GM23248 (cell line): ENCODE data around the gene COPS6. TPM values are rescaled to one million over a fixed set of nuclear protein-coding genes. Genes with fewer than 3 reads are reported as not detected.

ENCODE experiments used
- DNase-seq: peaks from one replicate; pipeline ENCODE4 v3.0.0-alpha.2; 2015
- H2AFZ ChIP-seq: fragments of 200-600 bp; sonication (generic); 2 replicates; pipeline ENCODE4 v1.6.1; 2016; ENCODE audit warnings: antibody characterized with exemption
- H3F3A ChIP-seq: fragments of 200-600 bp; sonication (generic); 2 replicates; pipeline ENCODE4 v1.6.1; 2016; ENCODE audit warnings: mild to moderate bottlenecking, antibody characterized with exemption, mixed run types; ENCODE audit not compliant: insufficient read depth
- H3K27ac ChIP-seq: fragments of 200-600 bp; sonication (generic); 2 replicates; pipeline ENCODE4 v1.5.1; 2016; ENCODE audit warnings: mild to moderate bottlenecking
- H3K27me3 ChIP-seq: fragments of 200-600 bp; sonication (generic); replicated peaks from 2 replicates; pipeline ENCODE4 v1.6.1; 2016; ENCODE audit warnings: mild to moderate bottlenecking; ENCODE audit not compliant: insufficient read depth
- H3K36me3 ChIP-seq: fragments of 200-600 bp; sonication (generic); 2 replicates; pipeline ENCODE4 v1.6.1; 2016; ENCODE audit warnings: low read depth, mild to moderate bottlenecking
- H3K4me1 ChIP-seq: fragments of 200-600 bp; sonication (generic); 2 replicates; pipeline ENCODE4 v1.6.1; 2016; ENCODE audit warnings: mild to moderate bottlenecking; ENCODE audit not compliant: insufficient read depth
- H3K4me2 ChIP-seq: fragments of 200-600 bp; sonication (generic); one replicate; pipeline ENCODE4 v1.6.1; 2016; ENCODE audit warnings: mild to moderate bottlenecking; ENCODE audit not compliant: unreplicated experiment
- H3K4me3 ChIP-seq: fragments of 200-600 bp; sonication (generic); 2 replicates; pipeline ENCODE4 v1.5.1; 2016; ENCODE audit warnings: mild to moderate bottlenecking
- H3K79me2 ChIP-seq: fragments of 200-600 bp; sonication (generic); 2 replicates; pipeline ENCODE4 v1.6.1; 2016; ENCODE audit warnings: mild to moderate bottlenecking; ENCODE audit not compliant: insufficient read depth
- H3K9ac ChIP-seq: fragments of 200-600 bp; sonication (generic); 2 replicates; pipeline ENCODE4 v1.6.1; 2016; ENCODE audit warnings: mild to moderate bottlenecking
- H3K9me2 ChIP-seq: fragments of 200-600 bp; sonication (generic); 2 replicates; pipeline ENCODE4 v1.6.1; 2016; ENCODE audit warnings: mixed run types, mild to moderate bottlenecking, moderate library complexity; ENCODE audit not compliant: insufficient read depth
- H3K9me3 ChIP-seq: fragments of 200-600 bp; sonication (generic); one replicate; pipeline ENCODE4 v1.6.1; 2017; ENCODE audit warnings: low read depth
- H4K20me1 ChIP-seq: fragments of 200-600 bp; sonication (generic); 2 replicates; pipeline ENCODE4 v1.6.0; 2016; ENCODE audit not compliant: insufficient read depth
- EZH2 ChIP-seq: fragments of 200-600 bp; sonication (generic); IDR thresholded peaks from 2 replicates; pipeline ENCODE4 v1.6.1; 2018; ENCODE audit warnings: antibody characterized with exemption, mild to moderate bottlenecking; ENCODE audit not compliant: insufficient read depth, poor library complexity, severe bottlenecking
- EZH2phosphoT487 ChIP-seq: fragments of 200-600 bp; sonication (generic); IDR thresholded peaks from 2 replicates; pipeline ENCODE4 v1.6.1; 2018; ENCODE audit warnings: antibody characterized with exemption, moderate library complexity, mild to moderate bottlenecking, low read depth; ENCODE audit not compliant: insufficient read depth
- WGBS, 2 experiments: methylation state at CpG; one replicate each; pipeline ENCODE4 v1.1.6; 2015 to 2017; ENCODE audit warnings: low lambda C conversion rate in 2 of 2, low coverage in 1 of 2; ENCODE audit errors: missing lambda C conversion rate in 2 of 2; 5-methylcytosine and 5-hydroxymethylcytosine counted together
- in situ Hi-C: fragments of 300-500 bp; cut with MboI; formaldehyde crosslinking; loops from 2 replicates; pipeline ENCODE4 v1.15.0; 2020
- microRNA counts: library from miRNA; unstranded; fragments of <30 nt; microRNA quantifications from one replicate; lab custom pipeline; 2016
- microRNA-seq: library from miRNA; unstranded; fragments of <30 nt; microRNA quantifications from one replicate; pipeline ENCODE4, GENCODE V29; 2016; ENCODE audit warnings: borderline number of aligned reads
- polyA plus RNA-seq: library from polyadenylated mRNA; unstranded; fragments of >200 nt; fragmentation: Nextera tagmentation; extraction: Ambion mirVana; gene quantifications from 2 replicates; pipeline ENCODE4 v1.2.1, GENCODE V29; 2016
- small RNA-seq: library from RNA; depleted of rRNA; stranded (forward); fragments of <200 nt; gene quantifications from one replicate; pipeline ENCODE3, GENCODE V24; 2014; ENCODE audit warnings: low read depth, low replicate concordance
- total RNA-seq: library from RNA; depleted of rRNA; stranded (reverse); fragments of >200 nt; shearing (Covaris generic); gene quantifications from 2 replicates; pipeline ENCODE4 v1.2.3, GENCODE V29; 2014; rRNA removed

The COPS6 gene
- total and polyA plus RNA-seq, 2 experiments from 2014 or later, result 79.1 to 214 TPM

GRCh38 chr7:100141555-100141949 is 52.8 kb downstream of the COPS6 start:
- DNase-seq, result no peak

More at GRCh38 chr7:100141555-100141949, 52.8 kb downstream of the COPS6 start:
- Histone ChIP-seq H4K20me1 (no peaks in the 10 kb centered on the region), H3K9me3 (no peaks in the 10 kb centered on the region), H3K79me2 (no peaks in the 10 kb centered on the region), H3K27ac (no peak overlapping the region), H3K9me2 (no peaks in the 10 kb centered on the region), H3K27me3 (no peaks in the 10 kb centered on the region), H3K4me1 (no peaks in the 10 kb centered on the region), H3F3A (peaks cover 2% of the 10 kb centered on the region), H3K36me3 (no peaks in the 10 kb centered on the region), H2AFZ (no peak overlapping the region), H3K4me3 (no peak overlapping the region), H3K9ac (no peak overlapping the region), H3K4me2 (no peak overlapping the region)
- TF ChIP-seq EZH2 (no peak), EZH2phosphoT487 (no peak)
- 82 to 83% methylated on average over 3 of the region's 3 CpGs for WGBS, 2 experiments
- in situ Hi-C loops, result no loop called here

MicroRNAs within 50 kb of the gene (microRNA counts, 767-probe panel; counts per million panel counts)
- 3,100 counts per million, percentile 87 among the panel's probes with 10 or more counts for microRNA hsa-miR-106b-5p (lab: Ali Mortazavi, UCI)
- 6,792 counts per million, percentile 94 among the panel's probes with 10 or more counts for microRNA hsa-miR-25-3p (lab: Ali Mortazavi, UCI)
- 6,824 counts per million, percentile 94 among the panel's probes with 10 or more counts for microRNA hsa-miR-93-5p (lab: Ali Mortazavi, UCI)

Small RNAs within 50 kb of the gene (microRNA-seq; reads per million reads assigned to microRNA genes)
- gene MIR106B (1,515 reads per million, percentile 81 among the genes with 10 or more reads in this experiment), gene MIR25 (215 reads per million, percentile 60 among the genes with 10 or more reads in this experiment), gene MIR93 (2,289 reads per million, percentile 84 among the genes with 10 or more reads in this experiment)

Small RNAs within 50 kb of the gene (small RNA-seq; reads per million reads assigned to genes)
- gene MIR106B (2.7 reads per million, percentile 70 among the genes with 10 or more reads in this experiment), gene MIR25 (21.1 reads per million, percentile 89 among the genes with 10 or more reads in this experiment), gene MIR93 (11.4 reads per million, percentile 85 among the genes with 10 or more reads in this experiment)

Other genes starting within 250 kb of the COPS6 start
- gene OR2AE1, start 211.9 kb upstream of the COPS6 start, total RNA-seq, result not detected in 2 replicates
- gene OR2AE1, start 211.9 kb upstream of the COPS6 start, polyA plus RNA-seq, result not detected in 2 replicates
- 27.2 and 34.5 TPM in 2 replicates for gene TRIM4, start 169.4 kb upstream of the COPS6 start, total RNA-seq
- gene TRIM4, start 169.4 kb upstream of the COPS6 start, polyA plus RNA-seq, result 20.2 and 22.6 TPM in 2 replicates
- gene GJC3, start 159.3 kb upstream of the COPS6 start, total RNA-seq, result not detected in 2 replicates
- not detected in 2 replicates for gene GJC3, start 159.3 kb upstream of the COPS6 start, polyA plus RNA-seq
- gene AZGP1, start 112.9 kb upstream of the COPS6 start, total RNA-seq, result not detected in 2 replicates
- gene AZGP1, start 112.9 kb upstream of the COPS6 start, polyA plus RNA-seq, result not detected in 2 replicates
- gene ZKSCAN1, start 73.4 kb upstream of the COPS6 start, total RNA-seq, result 17.8 and 21.9 TPM in 2 replicates
- 33.7 and 37.0 TPM in 2 replicates for gene ZKSCAN1, start 73.4 kb upstream of the COPS6 start, polyA plus RNA-seq
- gene ZSCAN21, start 39.2 kb upstream of the COPS6 start, total RNA-seq, result 3.4 and 6.3 TPM in 2 replicates
- 7.9 and 8.2 TPM in 2 replicates for gene ZSCAN21, start 39.2 kb upstream of the COPS6 start, polyA plus RNA-seq
- 13.8 and 24.9 TPM in 2 replicates for gene ZNF3, start 7.2 kb upstream of the COPS6 start, total RNA-seq
- gene ZNF3, start 7.2 kb upstream of the COPS6 start, polyA plus RNA-seq, result 13.3 and 15.0 TPM in 2 replicates
- gene MCM7, start 12.4 kb downstream of the COPS6 start, total RNA-seq, result 61.3 and 93.1 TPM in 2 replicates
- 49.6 and 53.7 TPM in 2 replicates for gene MCM7, start 12.4 kb downstream of the COPS6 start, polyA plus RNA-seq
- 13.7 and 16.2 TPM in 2 replicates for gene AP4M1, start 12.7 kb downstream of the COPS6 start, total RNA-seq
- 18.7 and 19.4 TPM in 2 replicates for gene AP4M1, start 12.7 kb downstream of the COPS6 start, polyA plus RNA-seq
- 40.5 and 69.8 TPM in 2 replicates for gene TAF6, start 30.4 kb downstream of the COPS6 start, total RNA-seq
- gene TAF6, start 30.4 kb downstream of the COPS6 start, polyA plus RNA-seq, result 53.0 and 55.2 TPM in 2 replicates
- 26.2 and 37.8 TPM in 2 replicates for gene CNPY4, start 30.7 kb downstream of the COPS6 start, total RNA-seq
- 26.9 and 29.9 TPM in 2 replicates for gene CNPY4, start 30.7 kb downstream of the COPS6 start, polyA plus RNA-seq
- gene MBLAC1, start 38.0 kb downstream of the COPS6 start, total RNA-seq, result 0.43 and 1.9 TPM in 2 replicates
- gene MBLAC1, start 38.0 kb downstream of the COPS6 start, polyA plus RNA-seq, result 1.3 TPM in 2 replicates
- gene LAMTOR4, start 59.9 kb downstream of the COPS6 start, total RNA-seq, result 49.4 and 54.0 TPM in 2 replicates
- gene LAMTOR4, start 59.9 kb downstream of the COPS6 start, polyA plus RNA-seq, result 92.2 and 96.7 TPM in 2 replicates
- 7.0 and 11.8 TPM in 2 replicates for gene TRAPPC14, start 69.8 kb downstream of the COPS6 start, total RNA-seq
- 5.1 and 5.8 TPM in 2 replicates for gene TRAPPC14, start 69.8 kb downstream of the COPS6 start, polyA plus RNA-seq
- 0.51 and 1.6 TPM in 2 replicates for gene GAL3ST4, start 79.6 kb downstream of the COPS6 start, total RNA-seq
- 1.5 TPM in 2 replicates for gene GAL3ST4, start 79.6 kb downstream of the COPS6 start, polyA plus RNA-seq
- gene GPC2, start 88.4 kb downstream of the COPS6 start, total RNA-seq, result 0.22 and 1.0 TPM in 2 replicates
- gene GPC2, start 88.4 kb downstream of the COPS6 start, polyA plus RNA-seq, result 0.16 TPM in 1 of 2 replicates, not detected in the other
- 0.97 TPM in 1 of 2 replicates, not detected in the other for gene STAG3, start 88.9 kb downstream of the COPS6 start, total RNA-seq
- gene STAG3, start 88.9 kb downstream of the COPS6 start, polyA plus RNA-seq, result 0.65 and 1.1 TPM in 2 replicates
- not detected in 2 replicates for gene PVRIG, start 131.0 kb downstream of the COPS6 start, total RNA-seq
- gene PVRIG, start 131.0 kb downstream of the COPS6 start, polyA plus RNA-seq, result 0.34 TPM in 1 of 2 replicates, not detected in the other
- not detected in 2 replicates for gene SPDYE3, start 218.7 kb downstream of the COPS6 start, total RNA-seq
- gene SPDYE3, start 218.7 kb downstream of the COPS6 start, polyA plus RNA-seq, result 3.5 and 3.8 TPM in 2 replicates